Vagina (tissue), 2 donors: ENCODE data around the gene MARVELD3. TPM values are rescaled to one million over a fixed set of nuclear protein-coding genes. Genes with fewer than 3 reads are reported as not detected.

Source experiments
- DNase-seq, 2 donors: peaks; one replicate each; pipeline ENCODE4 v3.0.0-alpha.2; 2017; ENCODE audit errors: extremely low spot score in 2 of 2
- H3K27ac ChIP-seq: fragments of 200-600 bp; sonication (generic); one replicate; pipeline ENCODE4 v1.5.1; 2019
- H3K27me3 ChIP-seq: fragments of 200-600 bp; sonication (generic); one replicate; pipeline ENCODE4 v1.5.1; 2019
- H3K36me3 ChIP-seq, 2 donors: fragments of 200-600 bp; sonication (generic); one replicate each; pipeline ENCODE4 v1.5.1; 2017 to 2019
- H3K4me1 ChIP-seq: fragments of 200-600 bp; sonication (generic); one replicate; pipeline ENCODE4 v1.5.1; 2019
- H3K4me3 ChIP-seq, 2 donors: fragments of 200-600 bp; sonication (generic); 1 replicate in 1 of 2; 2 replicates in 1 of 2; pipeline ENCODE4 v1.5.1; 2016 to 2019
- H3K9me3 ChIP-seq: fragments of 200-600 bp; sonication (generic); one replicate; pipeline ENCODE4 v1.5.1; 2019
- CTCF ChIP-seq, 3 experiments: fragments of 450-650 bp in 2 of 3; fragments of 200-600 bp in 1 of 3; sonication (generic) in 1 of 3; IDR thresholded peaks; one replicate each; pipeline ENCODE4 v1.5.1; 2017 to 2019; ENCODE audit warnings: antibody characterized with exemption in 3 of 3, mild to moderate bottlenecking in 2 of 3, moderate library complexity in 2 of 3
- POLR2A ChIP-seq, 2 donors: fragments of 450-650 bp; IDR thresholded peaks; one replicate each; pipeline ENCODE4 v1.6.1; 2017; ENCODE audit warnings: antibody characterized with exemption in 2 of 2, mild to moderate bottlenecking in 2 of 2, moderate library complexity in 2 of 2
- POLR2AphosphoS5 ChIP-seq, 2 donors: sonication (generic); formaldehyde crosslinking; IDR thresholded peaks; one replicate each; pipeline ENCODE4 v1.9.0; 2017; ENCODE audit warnings: antibody characterized with exemption in 2 of 2, mild to moderate bottlenecking in 2 of 2, low read depth in 1 of 2; ENCODE audit not compliant: insufficient read depth in 1 of 2
- intact Hi-C: fragments of 100-400 bp; cut with DNase I; formaldehyde crosslinking; loops from one replicate; pipeline ENCODE4 v1.15.1; 2023
- total RNA-seq: library from RNA; depleted of rRNA; stranded (reverse); fragments of >200 nt; gene quantifications from one replicate; pipeline ENCODE4 v1.2.3, GENCODE V29; 2016

The MARVELD3 gene
- total RNA-seq, 1 donor from 2014 or later = 4.7 TPM

GRCh38 chr16:71666928-71667707 is 41.1 kb downstream of the MARVELD3 start:
- intact Hi-C loops = no loop called here
- DNase-seq = no peak
- TF ChIP-seq POLR2AphosphoS5 (IDR thresholded peaks at IDR 0.05; ENCODE audit: insufficient read depth in 1 of 2, low read depth in 1 of 2) (no peak), CTCF (IDR thresholded peaks at IDR 0.05) (no peak), POLR2A (IDR thresholded peaks at IDR 0.05) (no peak)
- no peaks in the 10 kb centered on the region for H3K27me3 ChIP-seq
- H3K36me3 ChIP-seq = peaks cover 0 to 45% of the 10 kb centered on the region in 2 donors
- no peak overlapping the region for H3K4me3 ChIP-seq
- no peaks in the 10 kb centered on the region for H3K4me1 ChIP-seq
- no peaks in the 10 kb centered on the region for H3K9me3 ChIP-seq
- H3K27ac ChIP-seq = no peak overlapping the region

DNA sequence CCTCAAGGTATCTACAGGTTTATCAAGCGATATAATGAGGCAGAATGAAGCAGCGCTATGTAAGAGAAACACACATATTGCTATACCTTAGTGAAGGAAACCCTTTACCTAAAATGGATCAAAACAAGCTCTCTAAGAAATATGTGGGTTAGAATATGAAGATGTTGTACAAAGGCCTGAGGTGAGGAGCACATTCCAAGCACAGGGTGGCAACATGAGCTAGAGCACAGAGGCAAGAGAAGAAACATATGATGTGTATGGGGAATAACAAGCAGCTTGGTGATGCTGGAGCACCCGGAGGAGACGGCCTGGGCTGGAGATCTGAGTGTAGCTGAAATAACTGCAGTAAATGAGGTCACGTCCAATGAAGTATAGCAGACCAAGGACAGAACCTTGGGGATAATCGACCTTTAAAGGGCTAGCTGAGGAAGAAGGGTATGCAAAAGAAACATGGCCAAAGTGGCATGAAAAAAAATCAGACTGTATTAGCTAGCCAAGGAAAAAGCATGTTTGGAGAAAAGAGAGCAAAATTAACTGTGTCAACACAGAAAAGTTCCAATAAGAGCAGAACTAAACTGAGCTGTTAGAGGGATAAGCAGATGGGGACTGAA is 44.0 kb downstream of the MARVELD3 start:
- Histone ChIP-seq H3K4me1 (no peaks in the 10 kb centered on the region), H3K9me3 (no peaks in the 10 kb centered on the region), H3K36me3 (peaks cover 0 to 40% of the 10 kb centered on the region in 2 donors), H3K4me3 (no peak overlapping the region), H3K27me3 (no peaks in the 10 kb centered on the region), H3K27ac (no peak overlapping the region)
- no peak for TF ChIP-seq POLR2A (IDR thresholded peaks at IDR 0.05)
- TF ChIP-seq POLR2AphosphoS5 (IDR thresholded peaks at IDR 0.05; ENCODE audit: insufficient read depth in 1 of 2, low read depth in 1 of 2) = no peak
- no peak for TF ChIP-seq CTCF (IDR thresholded peaks at IDR 0.05)
- no peak for DNase-seq
- intact Hi-C loops = no loop called here

DNA sequence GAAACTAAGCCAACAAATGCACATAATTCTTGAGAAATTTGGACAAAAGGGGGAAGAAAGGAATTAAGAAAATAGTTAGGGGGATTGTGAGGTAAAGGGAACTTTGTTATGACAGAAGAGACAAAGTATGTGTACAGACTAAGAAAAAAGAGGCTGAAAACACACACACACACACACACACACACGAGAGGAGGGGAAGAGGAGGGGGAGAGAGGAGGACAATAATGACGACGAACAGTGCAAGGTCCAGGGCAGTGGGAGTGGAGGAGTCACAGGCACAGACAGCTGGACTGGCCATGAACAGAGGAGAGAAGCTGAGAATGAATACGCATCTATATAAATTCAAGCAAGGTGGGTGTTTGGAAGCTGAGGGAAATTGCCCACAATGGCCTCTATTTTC is 44.6 kb downstream of the MARVELD3 start:
- H3K36me3 ChIP-seq = peaks cover 0 to 44% of the 10 kb centered on the region in 2 donors
- no peaks in the 10 kb centered on the region for H3K27me3 ChIP-seq
- no peak overlapping the region for H3K4me3 ChIP-seq
- DNase-seq = no peak
- no peak overlapping the region for H3K27ac ChIP-seq
- intact Hi-C loops = no loop called here
- H3K9me3 ChIP-seq = no peaks in the 10 kb centered on the region
- H3K4me1 ChIP-seq = no peaks in the 10 kb centered on the region
- TF ChIP-seq CTCF (IDR thresholded peaks at IDR 0.05) (no peak), POLR2A (IDR thresholded peaks at IDR 0.05) (no peak), POLR2AphosphoS5 (IDR thresholded peaks at IDR 0.05; ENCODE audit: insufficient read depth in 1 of 2, low read depth in 1 of 2) (no peak)

- no peaks in the 10 kb centered on the region for H3K27me3 ChIP-seq
- intact Hi-C loops = no loop called here
- H3K4me1 ChIP-seq = no peaks in the 10 kb centered on the region
- TF ChIP-seq CTCF (IDR thresholded peaks at IDR 0.05) (no peak), POLR2A (IDR thresholded peaks at IDR 0.05) (no peak), POLR2AphosphoS5 (IDR thresholded peaks at IDR 0.05; ENCODE audit: insufficient read depth in 1 of 2, low read depth in 1 of 2) (no peak)
- no peak overlapping the region for H3K27ac ChIP-seq
- no peak overlapping the region for H3K4me3 ChIP-seq
- no peaks in the 10 kb centered on the region for H3K9me3 ChIP-seq
- no peak for DNase-seq
- H3K36me3 ChIP-seq = peaks cover 0 to 44% of the 10 kb centered on the region in 2 donors
Observed at GRCh38 chr16:71671165-71671564, 45.2 kb downstream of the MARVELD3 start.

DNA sequence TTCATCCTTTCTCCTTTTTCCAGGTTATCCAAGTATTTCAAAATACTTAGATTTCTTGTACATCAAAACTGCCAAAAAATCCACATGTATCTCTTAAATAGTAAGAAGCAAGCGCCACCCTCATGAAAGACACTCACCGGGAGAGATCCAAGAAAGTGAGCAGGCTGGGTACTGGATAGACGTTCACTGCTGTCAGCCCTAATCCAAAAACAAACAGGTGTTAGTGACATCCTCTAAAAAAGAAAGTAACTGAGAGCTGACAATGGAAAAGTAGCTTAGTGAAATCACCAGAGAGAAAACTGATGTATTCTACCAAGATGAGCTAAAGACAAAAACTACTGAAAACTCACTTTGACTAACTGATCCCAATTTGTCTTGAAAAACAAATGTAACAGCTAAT is 46.1 kb downstream of the MARVELD3 start:
- TF ChIP-seq CTCF (IDR thresholded peaks at IDR 0.05) (no peak), POLR2AphosphoS5 (IDR thresholded peaks at IDR 0.05; ENCODE audit: insufficient read depth in 1 of 2, low read depth in 1 of 2) (no peak), POLR2A (IDR thresholded peaks at IDR 0.05) (no peak)
- no peak overlapping the region for H3K27ac ChIP-seq
- no peaks in the 10 kb centered on the region for H3K4me1 ChIP-seq
- no peak for DNase-seq
- H3K4me3 ChIP-seq = no peak overlapping the region
- intact Hi-C loops = no loop called here
- no peaks in the 10 kb centered on the region for H3K27me3 ChIP-seq
- H3K36me3 ChIP-seq = peaks cover 0 to 45% of the 10 kb centered on the region in 2 donors
- H3K9me3 ChIP-seq = no peaks in the 10 kb centered on the region
